ENCODE measurements around the gene LMBR1.
"Not testable (repeated sequence)": the region's sequence is repeated elsewhere in the genome, so short reads cannot be mapped to it uniquely, and the experiment has no call there.

LMBR1 gene

DNA sequence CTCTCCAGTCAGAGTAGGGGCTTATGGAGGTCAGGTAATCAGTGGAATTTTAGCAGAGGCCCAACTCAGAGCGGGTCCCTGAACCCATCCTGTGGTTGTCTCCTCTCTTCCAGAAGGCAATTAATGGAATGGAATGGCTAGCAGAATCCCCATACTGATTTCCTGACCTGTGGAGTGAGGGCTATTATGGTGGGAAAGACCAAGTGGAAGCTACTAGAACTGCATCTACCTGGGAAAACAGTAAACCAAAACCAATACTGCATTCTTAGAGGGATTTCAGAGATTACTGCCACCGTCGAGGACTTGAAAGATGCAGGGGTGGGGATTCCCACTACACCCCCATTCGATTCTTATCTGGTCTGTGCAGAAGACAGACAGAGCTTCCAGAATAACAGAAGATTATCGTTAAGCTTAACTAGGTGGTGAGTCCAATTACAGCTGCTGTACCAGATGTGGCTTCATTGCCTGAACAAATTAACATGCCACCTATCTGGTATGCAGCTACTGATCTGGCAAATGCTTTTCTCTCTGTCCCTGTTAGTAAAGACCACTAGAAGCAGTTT, 73.2 kb downstream of the LMBR1 start:
- DNase-seq (ENCODE audit: low read depth) = no peak
- no peak overlapping the region for H3K4me3 ChIP-seq (ENCODE audit: low read depth, low read length)

DNA sequence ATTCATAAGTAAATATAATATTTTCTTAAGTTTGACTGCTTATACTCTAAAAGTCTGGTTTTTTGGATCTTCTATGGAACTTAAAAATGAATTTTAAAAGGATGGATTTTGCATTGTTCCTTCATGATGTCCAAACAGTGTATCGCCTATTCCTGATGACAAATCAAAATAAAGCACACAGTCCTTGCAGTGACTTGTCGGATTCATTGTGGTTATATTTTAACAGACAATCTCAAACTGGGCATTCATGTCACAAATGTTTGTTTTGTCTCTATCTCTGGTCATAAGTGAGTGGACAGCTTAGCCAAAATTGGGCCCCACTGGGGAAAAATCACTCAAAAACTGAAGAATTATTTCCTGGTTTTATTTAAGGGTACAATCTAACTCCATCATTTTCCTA, 74.8 kb downstream of the LMBR1 start:
- H3K4me3 ChIP-seq (ENCODE audit: low read depth, low read length) = no peak overlapping the region
- DNase-seq (ENCODE audit: low read depth) = no peak

DNA sequence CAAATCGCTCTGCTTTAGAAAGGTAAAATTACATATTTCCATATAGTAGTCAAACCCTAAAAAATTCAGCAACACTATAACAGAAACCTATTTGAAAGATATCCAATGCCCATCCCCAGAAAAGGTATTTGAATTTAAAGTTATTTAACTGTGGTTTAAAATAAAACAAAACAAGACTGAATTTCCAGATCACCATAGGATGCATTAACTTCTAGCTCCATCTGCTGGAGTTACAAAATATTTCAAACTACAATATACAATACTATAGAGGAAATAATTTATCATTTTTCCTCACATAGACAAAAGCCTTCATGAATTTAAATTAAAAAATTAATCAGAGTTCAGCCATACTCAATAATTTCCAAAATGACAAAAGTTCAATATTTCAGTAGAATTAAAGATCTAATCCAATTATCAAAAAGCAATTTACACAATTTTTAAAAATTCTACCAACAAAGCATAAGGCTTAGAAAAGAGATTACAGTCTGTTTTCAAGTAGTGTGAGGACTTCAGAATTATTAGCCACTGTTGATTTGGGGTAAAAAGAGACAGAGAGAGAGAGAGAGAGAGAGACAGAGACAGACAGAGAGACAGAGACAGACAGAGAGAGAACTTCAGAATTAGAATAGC, 75.9 kb downstream of the LMBR1 start:
- DNase-seq (ENCODE audit: low read depth) = peak; percentile 2
- no peak overlapping the region for H3K4me3 ChIP-seq (ENCODE audit: low read depth, low read length)

DNA sequence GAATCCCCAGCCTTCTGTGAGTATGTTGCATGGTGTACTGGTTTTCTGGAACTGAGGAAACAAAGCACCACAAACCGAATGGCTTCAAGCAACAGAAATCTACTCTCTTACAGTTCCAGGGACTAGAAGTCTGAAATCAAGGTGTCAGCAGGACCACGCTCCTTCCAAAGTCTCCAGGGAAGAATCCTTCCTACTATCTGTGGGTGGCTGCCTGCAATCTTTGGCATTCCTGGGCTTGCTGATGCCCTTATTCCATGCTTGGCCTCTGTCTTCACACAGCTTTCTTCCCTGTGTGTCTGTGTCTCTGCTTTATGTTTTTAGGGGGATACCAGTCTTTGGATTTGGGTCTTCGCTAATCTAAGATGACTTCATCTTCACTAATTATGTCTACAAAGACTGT, 81.3 kb downstream of the LMBR1 start:
- DNase-seq (ENCODE audit: low read depth) = no peak
- no peak overlapping the region for H3K4me3 ChIP-seq (ENCODE audit: low read depth, low read length)

DNA sequence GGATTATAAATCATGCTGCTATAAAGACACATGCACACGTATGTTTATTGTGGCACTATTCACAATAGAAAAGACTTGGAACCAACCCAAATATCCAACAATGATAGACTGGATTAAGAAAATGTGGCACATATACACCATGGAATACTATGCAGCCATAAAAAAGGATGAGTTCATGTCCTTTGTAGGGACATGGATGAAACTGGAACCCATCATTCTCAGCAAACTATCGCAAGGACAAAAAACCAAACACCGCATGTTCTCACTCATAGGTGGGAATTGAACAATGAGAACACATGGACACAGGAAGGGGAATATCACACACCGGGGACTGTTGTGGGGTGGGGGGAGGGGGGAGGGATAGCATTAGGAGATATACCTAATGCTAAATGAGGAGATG, 89.3 kb downstream of the LMBR1 start:
- DNase-seq (ENCODE audit: low read depth); H3K4me3 ChIP-seq (ENCODE audit: low read depth, low read length): not testable (repeated sequence)

DNA sequence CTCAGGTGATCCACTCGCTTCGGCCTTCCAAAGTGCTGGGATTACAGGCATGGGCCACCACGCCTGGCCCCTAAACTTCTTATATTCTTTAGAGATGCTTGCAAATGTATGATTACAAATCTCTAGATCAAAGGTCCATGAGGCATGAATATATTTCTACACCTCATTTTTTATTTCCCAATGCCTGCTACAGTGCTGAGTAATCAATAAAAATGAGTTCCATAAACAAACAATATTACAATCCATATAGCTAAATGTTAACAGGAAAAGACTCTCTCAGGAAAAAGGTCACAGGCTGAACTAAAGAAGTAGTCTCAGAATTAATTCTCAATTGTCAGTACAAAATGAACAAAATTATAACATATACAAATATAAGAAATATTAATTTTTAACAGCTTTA, 90.8 kb downstream of the LMBR1 start:
- DNase-seq (ENCODE audit: low read depth) = no peak
- H3K4me3 ChIP-seq (ENCODE audit: low read depth, low read length) = no peak overlapping the region

DNA sequence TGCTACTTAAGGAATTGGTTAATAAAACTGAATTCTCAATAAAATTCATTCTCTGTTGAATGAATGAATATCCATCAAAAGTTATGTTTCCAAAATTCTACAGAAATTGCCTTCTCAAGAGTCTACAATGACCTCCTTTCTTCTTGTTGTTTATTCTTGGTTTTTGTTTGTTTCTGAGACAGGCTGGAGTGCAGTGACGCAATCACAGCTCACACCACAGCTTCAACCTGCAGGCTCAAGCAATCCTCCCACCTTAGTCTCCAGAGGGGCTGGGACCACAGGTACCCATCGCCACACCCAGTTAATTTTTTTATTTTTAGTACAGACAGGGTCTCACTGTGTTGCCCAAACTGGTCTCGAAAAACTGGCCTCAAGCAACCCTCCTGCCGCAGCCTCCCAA, 97.6 kb downstream of the LMBR1 start:
- H3K4me3 ChIP-seq (ENCODE audit: low read depth, low read length) = no peak overlapping the region
- DNase-seq (ENCODE audit: low read depth) = no peak

DNA sequence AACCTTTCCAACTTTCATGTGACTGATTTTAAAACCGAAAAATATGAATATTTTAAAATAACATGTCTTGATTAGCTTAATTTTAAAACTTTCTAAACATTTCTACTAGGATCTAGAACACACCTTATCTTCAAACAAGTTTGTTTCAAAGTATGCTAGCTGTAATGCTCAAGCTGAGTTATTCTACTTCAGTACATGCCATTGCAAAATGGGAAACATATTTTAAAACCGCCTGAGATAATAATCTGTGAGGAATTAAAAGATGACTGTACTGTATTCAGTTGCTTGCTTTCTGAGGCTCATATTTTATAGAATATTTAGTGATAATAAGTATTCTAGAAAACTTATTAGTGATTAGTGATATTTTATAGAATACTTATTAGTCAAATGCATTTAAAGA, 99.6 kb downstream of the LMBR1 start:
- no peak overlapping the region for H3K4me3 ChIP-seq (ENCODE audit: low read depth, low read length)
- no peak for DNase-seq (ENCODE audit: low read depth)

DNA sequence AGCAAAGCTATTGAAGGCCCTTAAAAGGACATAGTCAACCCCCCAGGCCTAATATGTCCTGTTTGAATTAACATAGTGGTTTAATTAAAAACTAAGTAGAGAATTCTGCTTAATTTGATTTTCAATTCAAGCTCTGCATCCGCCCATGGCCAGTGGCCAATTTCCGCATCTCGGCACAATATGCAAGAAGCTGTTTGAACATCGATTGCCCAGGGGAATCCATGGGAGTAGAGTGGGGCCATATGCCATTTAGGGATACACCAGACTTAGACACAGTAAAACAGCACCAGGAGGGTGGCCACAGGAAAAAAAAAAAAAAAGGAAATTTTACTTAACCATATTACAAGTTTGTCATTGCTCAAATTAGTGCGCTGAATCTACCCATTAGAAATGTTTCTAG, 100.4 kb downstream of the LMBR1 start:
- H3K4me3 ChIP-seq (ENCODE audit: low read depth, low read length) = no peak overlapping the region
- DNase-seq (ENCODE audit: low read depth) = no peak

DNA sequence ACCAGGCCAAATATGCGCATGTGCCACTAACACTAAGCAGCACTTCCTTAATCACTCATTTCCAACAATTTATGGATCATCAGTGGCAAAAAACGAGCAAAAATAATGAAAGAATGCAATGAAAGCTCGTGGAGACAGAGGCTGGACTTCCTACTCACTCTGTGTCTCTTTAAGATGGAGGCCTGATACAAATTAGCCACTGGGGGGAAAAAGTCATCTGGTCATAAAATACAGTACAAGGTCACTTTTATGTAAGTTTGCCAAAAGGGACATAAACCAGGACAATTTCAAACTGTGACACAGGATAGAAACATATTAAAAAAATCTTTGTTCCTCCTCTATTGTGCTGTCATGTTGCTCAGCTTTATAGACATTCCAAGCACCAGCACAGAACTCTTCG, 101.7 kb downstream of the LMBR1 start:
- DNase-seq (ENCODE audit: low read depth) = no peak
- H3K4me3 ChIP-seq (ENCODE audit: low read depth, low read length) = no peak overlapping the region

DNA sequence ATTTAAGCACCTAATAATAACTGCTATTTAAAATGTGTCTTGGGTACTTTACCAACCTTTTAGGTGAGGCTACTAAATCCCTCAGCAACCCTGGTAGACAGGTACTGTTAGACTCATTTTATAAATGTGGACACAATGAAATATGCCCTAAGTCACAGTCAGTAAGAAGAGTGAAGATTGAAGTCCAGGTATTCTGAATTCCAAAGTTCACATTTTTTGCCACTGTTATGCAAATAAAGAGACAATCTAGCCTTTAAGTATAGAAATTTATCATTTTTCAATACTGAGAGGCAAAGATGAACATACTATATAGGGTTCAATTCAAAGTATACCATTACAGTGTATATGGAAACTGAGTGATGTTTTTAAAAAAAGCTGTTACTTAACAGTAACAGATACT, 102.7 kb downstream of the LMBR1 start:
- no peak for DNase-seq (ENCODE audit: low read depth)
- no peak overlapping the region for H3K4me3 ChIP-seq (ENCODE audit: low read depth, low read length)

DNA sequence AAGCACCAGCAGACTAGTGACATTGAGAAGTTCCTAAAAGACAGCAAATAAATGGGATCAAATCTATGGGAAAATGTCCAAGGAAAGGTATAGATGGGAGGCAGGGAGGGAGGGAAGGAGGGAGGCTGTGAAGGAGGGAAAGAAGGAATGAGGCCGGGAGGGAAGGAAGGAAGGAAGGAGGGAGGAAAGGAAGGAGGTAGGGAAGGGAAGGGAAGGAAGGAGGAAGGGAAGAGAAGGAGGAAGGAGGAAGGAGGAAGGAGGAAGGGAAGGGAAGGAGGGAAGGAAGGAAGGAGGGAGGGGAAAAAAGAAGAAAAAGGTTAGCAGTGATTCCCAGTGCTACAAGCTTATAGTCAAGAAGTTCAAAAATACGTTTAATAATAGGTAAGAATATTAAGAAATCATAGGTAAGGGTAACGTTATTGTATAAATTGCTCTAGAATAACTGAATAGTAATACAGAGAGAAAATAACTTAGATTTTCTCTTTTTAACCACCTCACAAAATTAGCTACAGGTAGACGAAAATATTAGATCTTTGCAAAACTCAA, 106.9 kb downstream of the LMBR1 start:
- H3K4me3 ChIP-seq (ENCODE audit: low read depth, low read length) = no peak overlapping the region
- no peak for DNase-seq (ENCODE audit: low read depth)

DNA sequence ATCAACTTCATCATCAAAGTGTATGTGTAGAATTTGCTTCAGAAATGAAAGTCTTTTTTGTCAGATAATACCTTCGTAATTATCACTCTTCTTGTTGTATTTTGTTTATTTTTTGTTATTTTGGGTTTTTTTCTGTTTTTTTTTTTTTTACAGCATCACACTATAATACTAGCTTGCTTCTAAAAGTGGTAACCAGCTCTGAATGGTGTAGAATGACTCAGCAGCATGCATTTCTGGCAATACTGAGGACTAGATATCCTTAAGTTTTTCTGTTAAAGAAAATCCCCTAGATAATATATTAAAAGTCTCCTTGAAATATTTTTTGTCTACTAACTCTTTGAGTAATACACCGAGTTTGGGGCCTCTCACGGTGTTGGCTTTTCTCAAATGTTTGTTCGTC, 109.1 kb downstream of the LMBR1 start:
- no peak for DNase-seq (ENCODE audit: low read depth)
- H3K4me3 ChIP-seq (ENCODE audit: low read depth, low read length) = no peak overlapping the region

DNA sequence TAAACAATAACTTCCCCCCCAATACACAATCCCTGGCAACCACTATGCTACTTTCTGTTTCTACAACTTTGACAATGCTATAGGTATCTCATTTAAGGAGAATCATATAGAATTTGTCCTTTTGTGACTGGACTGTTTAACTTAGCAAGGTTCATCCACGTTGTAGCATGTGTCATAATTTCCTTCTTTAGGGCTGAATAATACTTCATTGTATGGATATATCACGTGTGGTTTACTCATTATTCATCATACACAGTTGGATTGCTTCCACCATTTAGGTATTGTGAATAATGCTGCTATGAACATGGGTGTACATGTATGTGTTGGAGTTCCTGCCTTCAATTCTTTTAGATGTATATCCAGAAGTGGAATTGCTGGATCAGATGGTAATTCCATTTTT, 111.0 kb downstream of the LMBR1 start:
- no peak overlapping the region for H3K4me3 ChIP-seq (ENCODE audit: low read depth, low read length)
- no peak for DNase-seq (ENCODE audit: low read depth)

DNA sequence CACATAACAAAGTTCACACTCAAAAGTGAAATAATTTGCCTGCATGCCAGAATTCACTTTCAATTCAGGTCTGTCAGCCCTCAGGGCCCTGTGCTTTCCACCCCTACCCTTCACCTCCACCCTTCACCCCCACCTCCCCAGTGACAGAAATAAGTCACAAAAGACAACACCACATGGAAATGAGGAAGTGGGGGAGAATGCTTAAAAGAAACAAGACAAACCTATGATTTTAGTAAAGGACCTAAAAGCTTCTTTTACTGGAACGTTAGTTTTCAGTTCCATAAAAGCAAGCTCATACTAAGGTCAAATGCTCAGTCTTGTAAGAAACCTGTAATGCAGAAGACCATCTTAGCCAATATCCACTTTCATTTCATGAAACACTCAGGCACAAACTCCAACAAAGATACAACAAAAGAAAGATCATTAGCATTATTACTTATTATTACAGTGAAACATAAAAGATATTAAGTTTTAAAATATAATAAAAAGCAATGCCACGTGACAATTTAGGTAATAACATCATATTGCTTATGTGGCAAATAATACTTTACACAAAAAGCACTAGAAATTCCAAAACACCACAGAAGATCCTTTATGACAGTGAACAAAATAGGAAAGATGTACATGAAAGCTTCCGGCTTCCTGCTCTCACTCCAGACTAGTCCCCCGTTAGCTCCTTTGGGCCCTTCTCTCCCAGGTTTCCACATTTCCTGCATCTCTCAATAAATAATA, 112.1 kb downstream of the LMBR1 start:
- DNase-seq (ENCODE audit: low read depth) = no peak
- no peak overlapping the region for H3K4me3 ChIP-seq (ENCODE audit: low read depth, low read length)

DNA sequence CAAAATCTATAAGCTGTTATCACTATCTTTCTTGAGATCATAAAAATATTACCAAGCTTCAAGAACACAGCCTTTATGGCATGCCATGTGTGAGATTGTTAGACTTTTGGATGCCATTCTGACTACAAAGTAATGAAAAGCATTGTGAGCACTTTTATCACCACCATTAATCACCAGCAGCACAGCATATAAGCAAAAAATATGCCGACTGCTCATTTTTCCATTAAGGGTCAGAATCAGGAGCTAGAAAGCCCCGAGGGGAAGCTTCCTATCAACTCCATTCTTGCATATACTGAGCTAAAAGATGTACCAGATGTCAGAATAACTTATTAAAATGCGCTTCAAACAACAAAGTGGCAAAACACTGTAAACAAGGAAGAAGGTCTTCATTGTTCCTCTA, 114.3 kb downstream of the LMBR1 start:
- H3K4me3 ChIP-seq (ENCODE audit: low read depth, low read length) = no peak overlapping the region
- no peak for DNase-seq (ENCODE audit: low read depth)

DNA sequence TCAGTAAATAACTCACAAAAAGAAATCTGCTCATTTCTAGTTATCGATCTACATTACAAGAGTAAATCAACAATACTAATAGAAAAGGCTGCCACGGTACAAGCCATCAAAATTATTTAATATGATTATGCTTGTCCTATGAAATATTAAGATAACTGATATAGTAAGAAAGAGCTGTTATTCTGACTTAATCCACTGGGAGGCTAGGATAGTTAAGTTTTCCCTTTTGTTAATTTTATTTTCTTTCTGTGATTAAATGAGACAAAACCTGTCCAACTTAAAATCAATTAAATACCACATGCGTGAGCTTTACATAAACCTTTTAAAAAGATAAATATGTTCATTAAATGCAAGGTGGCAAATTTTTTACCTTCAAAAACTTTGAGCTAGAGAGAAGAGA, 114.8 kb downstream of the LMBR1 start:
- H3K4me3 ChIP-seq (ENCODE audit: low read depth, low read length) = no peak overlapping the region
- DNase-seq (ENCODE audit: low read depth) = no peak

DNA sequence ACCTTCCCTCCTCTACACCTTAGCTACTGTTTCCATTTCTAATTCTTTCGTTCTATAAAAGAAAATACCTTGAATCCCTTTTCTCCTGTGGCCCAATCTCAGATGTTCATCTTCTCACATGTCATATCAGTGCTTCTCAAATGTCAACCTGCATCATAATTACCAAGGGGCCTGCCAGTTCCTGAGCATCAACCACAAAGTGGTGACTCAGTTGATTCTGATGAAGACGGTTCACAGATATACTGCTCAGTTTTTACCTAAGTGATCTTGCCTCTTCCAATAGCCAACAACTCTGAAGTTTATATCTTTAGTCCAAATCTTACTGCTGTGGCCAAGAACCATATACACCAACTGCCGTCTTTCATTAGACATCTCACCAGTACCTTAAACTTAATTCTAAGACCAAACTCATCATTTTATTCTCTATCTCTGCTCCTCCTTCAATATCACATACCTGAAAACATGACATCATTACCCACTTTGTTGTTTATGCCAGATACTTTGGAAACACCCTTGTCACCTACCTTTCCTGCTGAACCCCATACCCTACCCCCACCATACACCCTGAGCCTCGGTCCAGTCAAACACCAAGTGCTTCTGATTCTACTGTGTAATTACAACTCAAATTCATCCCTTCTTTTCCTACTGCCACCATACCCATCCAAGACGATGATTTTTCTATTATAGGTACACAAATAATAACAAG, 115.5 kb downstream of the LMBR1 start:
- no peak overlapping the region for H3K4me3 ChIP-seq (ENCODE audit: low read depth, low read length)
- DNase-seq (ENCODE audit: low read depth) = no peak

DNA sequence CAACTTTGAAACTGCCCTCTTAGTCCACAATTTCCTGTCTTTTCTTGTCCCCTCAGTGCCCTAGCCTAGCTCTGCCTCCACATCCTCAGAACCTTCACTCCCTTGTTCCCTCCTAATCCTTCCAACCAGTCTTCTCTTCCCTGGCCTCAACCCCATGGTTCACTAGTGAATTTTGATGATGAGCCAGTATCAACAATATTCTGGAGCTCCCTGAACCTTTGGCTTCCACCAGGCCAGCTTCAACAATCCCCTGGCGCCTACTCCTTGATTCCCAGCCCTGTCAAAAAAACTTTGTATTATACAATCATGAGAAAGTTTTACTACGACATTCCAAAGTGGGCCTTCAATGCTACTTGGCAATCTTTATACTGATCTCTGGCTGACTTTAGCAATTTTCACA, 116.5 kb downstream of the LMBR1 start:
- no peak for DNase-seq (ENCODE audit: low read depth)
- no peak overlapping the region for H3K4me3 ChIP-seq (ENCODE audit: low read depth, low read length)

DNA sequence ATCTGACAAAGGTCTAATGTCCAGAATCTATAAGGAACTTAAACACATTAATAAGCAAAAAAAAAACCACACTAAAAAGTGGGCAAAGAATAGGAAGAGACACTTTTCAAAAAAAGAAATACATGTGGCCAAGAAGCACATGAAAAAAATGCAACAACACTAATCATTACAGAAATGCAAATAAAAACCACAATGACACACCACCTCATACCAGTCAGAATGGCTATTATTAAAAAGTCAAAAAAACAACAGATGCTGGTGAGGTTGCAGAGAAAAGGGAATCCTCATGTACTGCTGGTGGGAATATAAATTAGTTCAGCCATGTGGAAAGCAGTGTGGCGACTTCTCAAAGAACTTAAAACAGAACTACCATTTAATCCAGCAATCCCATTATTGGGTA, 119.0 kb downstream of the LMBR1 start:
- no peak for DNase-seq (ENCODE audit: low read depth)
- H3K4me3 ChIP-seq (ENCODE audit: low read depth, low read length) = no peak overlapping the region
